Body of pancreas (tissue), 4 donors: Measurements from ENCODE around the gene GRIK4. TPM values are rescaled to one million over a fixed set of nuclear protein-coding genes. Genes with fewer than 3 reads are reported as not detected.

ENCODE experiments used
- ATAC-seq: fragments of 150-250 bp; one replicate; pipeline ENCODE4 v1.9.1; 2016
- DNase-seq, 4 donors: peaks; one replicate each; pipeline ENCODE4 v3.0.0-alpha.2; 2019
- H3K27ac ChIP-seq, 4 donors: fragments of 200-600 bp; sonication (generic); 1 replicate in 3 of 4; 2 replicates in 1 of 4; pipeline versions ENCODE4 v1.5.1 to v1.6.1; 2016 to 2019; ENCODE audit warnings: mild to moderate bottlenecking in 1 of 4, mixed read lengths in 1 of 4, moderate library complexity in 1 of 4
- H3K27me3 ChIP-seq, 2 donors: fragments of 200-600 bp; sonication (generic); one replicate each; pipeline ENCODE4 v1.6.0; 2016; ENCODE audit warnings: mild to moderate bottlenecking in 1 of 2
- H3K36me3 ChIP-seq, 2 donors: fragments of 200-600 bp; sonication (generic); replicated peaks in 1 of 2; 2 replicates each; pipeline ENCODE4 v1.5.1; 2016; ENCODE audit warnings: low read depth in 2 of 2; ENCODE audit not compliant: insufficient read depth in 1 of 2
- H3K4me1 ChIP-seq: fragments of 200-600 bp; sonication (generic); one replicate; pipeline ENCODE4 v1.6.0; 2016
- H3K4me3 ChIP-seq, 2 donors: fragments of 200-600 bp; sonication (generic); 1 replicate in 1 of 2; 2 replicates in 1 of 2; pipeline ENCODE4 v1.5.1; 2016 to 2019
- H3K9me3 ChIP-seq, 3 donors: fragments of 200-600 bp; sonication (generic); 1 replicate in 2 of 3; 2 replicates in 1 of 3; pipeline ENCODE4 v1.5.1; 2016
- POLR2A ChIP-seq, 3 donors: fragments of 450-650 bp; IDR thresholded peaks; one replicate each; pipeline ENCODE4 v1.6.1; 2016; ENCODE audit warnings: antibody characterized with exemption in 3 of 3, mild to moderate bottlenecking in 2 of 3
- WGBS, 2 donors: methylation state at CpG; one replicate each; pipeline ENCODE4 v1.1.5; 2017; 5-methylcytosine and 5-hydroxymethylcytosine counted together
- intact Hi-C: fragments of 100-400 bp; cut with DNase I; formaldehyde crosslinking; loops from one replicate; pipeline ENCODE4 v1.15.1; 2023
- total RNA-seq, 2 donors: library from RNA; depleted of rRNA; stranded (reverse); fragments of >200 nt; gene quantifications; one replicate each; pipeline ENCODE4 v1.1.0, GENCODE V29; 2016
- TF ChIP-seq, protein P1 (sequence below), 7 experiments: fragments of 450-650 bp in 4 of 7; fragments of 200-600 bp in 3 of 7; sonication (generic) in 3 of 7; IDR thresholded peaks; one replicate each; pipeline ENCODE4 v1.5.1; 2016 to 2019; ENCODE audit warnings: antibody characterized with exemption in 7 of 7

GRIK4 gene
- total RNA-seq, 2 donors from 2014 or later = not detected

DNA sequence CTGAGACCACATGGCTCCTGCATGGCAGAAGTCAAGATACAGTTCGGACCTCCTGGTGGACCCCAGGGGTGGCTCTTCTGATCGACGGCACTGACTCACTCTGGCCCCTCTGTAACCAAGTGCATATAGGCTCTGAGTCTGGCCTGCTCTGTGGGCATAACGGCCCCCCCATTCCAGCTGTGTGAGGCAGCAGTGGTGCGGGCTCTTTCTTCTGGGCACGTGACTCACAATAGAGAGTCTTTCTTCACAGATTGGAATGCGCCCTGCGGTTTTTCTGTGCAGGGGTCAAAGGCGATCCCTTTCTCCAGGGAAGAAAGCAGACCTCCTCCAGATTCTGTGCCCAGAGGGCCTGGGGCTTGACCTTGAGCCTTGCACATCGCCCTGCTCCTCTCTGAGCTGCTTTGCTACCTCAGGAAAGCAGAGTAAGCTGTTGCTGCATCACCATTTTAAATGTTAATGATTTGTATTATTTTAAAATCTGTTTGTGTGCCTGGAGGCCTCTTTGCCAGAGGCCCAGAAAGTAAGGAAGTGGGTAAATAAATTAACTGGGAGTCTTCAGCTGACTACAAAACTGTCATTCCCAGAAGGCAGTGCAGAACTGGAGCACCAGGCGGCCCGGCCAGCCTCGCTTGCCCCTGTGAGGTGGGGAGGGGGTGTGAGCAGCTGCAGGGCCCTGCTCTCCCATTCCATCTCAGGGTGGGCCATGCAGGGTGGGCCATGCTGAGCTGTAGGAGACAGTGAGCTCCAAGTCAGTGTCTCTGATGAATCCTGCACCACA lies 199.0 kb downstream of the GRIK4 start:
- no peaks in the 10 kb centered on the region for H3K4me1 ChIP-seq
- peaks cover 0 to 16% (median 0%) of the 10 kb centered on the region in 3 donors for H3K9me3 ChIP-seq
- H3K27me3 ChIP-seq = no peaks in the 10 kb centered on the region
- TF ChIP-seq, protein P1, sequence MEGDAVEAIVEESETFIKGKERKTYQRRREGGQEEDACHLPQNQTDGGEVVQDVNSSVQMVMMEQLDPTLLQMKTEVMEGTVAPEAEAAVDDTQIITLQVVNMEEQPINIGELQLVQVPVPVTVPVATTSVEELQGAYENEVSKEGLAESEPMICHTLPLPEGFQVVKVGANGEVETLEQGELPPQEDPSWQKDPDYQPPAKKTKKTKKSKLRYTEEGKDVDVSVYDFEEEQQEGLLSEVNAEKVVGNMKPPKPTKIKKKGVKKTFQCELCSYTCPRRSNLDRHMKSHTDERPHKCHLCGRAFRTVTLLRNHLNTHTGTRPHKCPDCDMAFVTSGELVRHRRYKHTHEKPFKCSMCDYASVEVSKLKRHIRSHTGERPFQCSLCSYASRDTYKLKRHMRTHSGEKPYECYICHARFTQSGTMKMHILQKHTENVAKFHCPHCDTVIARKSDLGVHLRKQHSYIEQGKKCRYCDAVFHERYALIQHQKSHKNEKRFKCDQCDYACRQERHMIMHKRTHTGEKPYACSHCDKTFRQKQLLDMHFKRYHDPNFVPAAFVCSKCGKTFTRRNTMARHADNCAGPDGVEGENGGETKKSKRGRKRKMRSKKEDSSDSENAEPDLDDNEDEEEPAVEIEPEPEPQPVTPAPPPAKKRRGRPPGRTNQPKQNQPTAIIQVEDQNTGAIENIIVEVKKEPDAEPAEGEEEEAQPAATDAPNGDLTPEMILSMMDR (IDR thresholded peaks at IDR 0.05) = no peak
- TF ChIP-seq POLR2A (IDR thresholded peaks at IDR 0.05) = no peak
- intact Hi-C loops = no loop called here
- DNase-seq (peak; percentile 16 to 38 (median 29)), ATAC-seq (peak; percentile 68)
- H3K36me3 ChIP-seq = no peaks in the 10 kb centered on the region
- no peak overlapping the region for H3K4me3 ChIP-seq
- WGBS, 2 donors = 40 to 41% methylated on average over 11 to 13 of the region's 13 CpGs
- H3K27ac ChIP-seq = no peak overlapping the region

DNA sequence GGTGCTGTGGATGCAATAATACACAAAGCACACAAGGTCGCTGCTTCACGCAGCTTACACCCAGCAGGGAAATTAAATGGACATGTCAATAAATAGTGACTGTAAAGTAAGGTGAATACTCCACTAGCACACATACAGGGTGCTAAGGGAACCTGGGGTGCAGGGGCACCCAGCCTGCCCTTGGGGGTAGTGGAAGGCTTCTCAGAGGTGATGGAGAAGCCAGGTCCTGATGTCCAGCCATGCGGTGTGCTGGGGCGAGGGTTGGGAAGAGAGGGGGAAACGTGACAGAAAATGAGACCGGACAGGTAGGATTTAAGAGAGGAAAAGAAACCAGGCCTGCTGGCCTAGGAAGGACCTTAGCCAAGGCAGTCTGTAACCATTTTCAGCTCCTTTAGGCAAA lies 200.5 kb downstream of the GRIK4 start:
- Histone ChIP-seq H3K27me3 (no peaks in the 10 kb centered on the region), H3K27ac (no peak overlapping the region), H3K4me1 (no peaks in the 10 kb centered on the region), H3K36me3 (no peaks in the 10 kb centered on the region), H3K9me3 (peaks cover 0 to 12% (median 0%) of the 10 kb centered on the region in 3 donors), H3K4me3 (no peak overlapping the region)
- intact Hi-C loops = no loop called here
- no peak for ATAC-seq
- no peak for DNase-seq
- WGBS, 2 donors = 88 to 89% methylated on average over 6 of the region's 6 CpGs
- TF ChIP-seq, protein P1 (IDR thresholded peaks at IDR 0.05) = no peak

DNA sequence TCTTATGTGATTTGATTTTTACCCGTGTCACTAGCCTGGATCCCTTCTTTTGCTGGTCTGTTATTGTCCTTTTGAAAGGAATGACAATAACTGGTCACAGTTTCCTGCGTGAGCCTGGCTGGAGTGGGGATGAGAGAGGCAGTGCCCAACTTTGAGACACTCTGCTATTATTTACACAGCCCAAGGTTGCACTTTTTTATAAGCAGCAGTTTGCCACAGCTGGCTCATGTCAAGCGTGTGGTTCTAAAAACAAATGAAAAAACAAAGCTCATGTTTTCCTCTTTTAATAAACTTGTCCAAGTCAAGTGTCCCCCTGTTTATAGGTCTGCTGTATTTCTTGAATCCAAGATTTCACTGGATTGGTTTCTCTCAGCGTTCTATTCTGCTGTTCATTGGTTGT lies 201.3 kb downstream of the GRIK4 start:
- no peak for TF ChIP-seq POLR2A (IDR thresholded peaks at IDR 0.05)
- TF ChIP-seq, protein P1 (IDR thresholded peaks at IDR 0.05) = no peak
- WGBS, 2 donors = 70 to 76% methylated on average over 4 of the region's 4 CpGs
- H3K36me3 ChIP-seq = no peaks in the 10 kb centered on the region
- H3K4me1 ChIP-seq = no peaks in the 10 kb centered on the region
- H3K9me3 ChIP-seq = peaks cover 0 to 4% (median 0%) of the 10 kb centered on the region in 3 donors
- intact Hi-C loops = no loop called here
- ATAC-seq (no peak), DNase-seq (no peak)
- no peak overlapping the region for H3K27ac ChIP-seq
- H3K4me3 ChIP-seq = no peak overlapping the region
- no peaks in the 10 kb centered on the region for H3K27me3 ChIP-seq

DNA sequence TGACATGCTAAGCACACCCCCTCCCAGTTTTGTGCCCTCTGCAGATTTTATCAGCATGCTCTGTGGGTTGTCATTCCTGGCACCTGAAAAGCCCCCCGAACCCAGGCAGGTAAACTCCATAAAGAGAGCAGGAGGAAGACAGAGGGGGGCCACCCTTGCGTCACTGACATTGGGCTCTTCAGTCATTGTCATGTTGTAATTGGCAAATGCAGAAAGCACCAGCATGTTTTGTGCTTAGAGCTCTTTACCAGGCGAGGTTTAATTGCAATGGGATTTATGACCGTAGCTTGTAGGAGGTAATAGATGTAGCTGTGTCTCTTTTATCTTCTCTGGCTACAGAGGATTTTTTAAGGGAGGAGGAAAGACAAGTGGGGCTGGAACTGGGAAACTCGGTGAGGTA lies 201.7 kb downstream of the GRIK4 start:
- H3K27me3 ChIP-seq = no peaks in the 10 kb centered on the region
- no peak overlapping the region for H3K27ac ChIP-seq
- no peaks in the 10 kb centered on the region for H3K36me3 ChIP-seq
- intact Hi-C loops = no loop called here
- no peak overlapping the region for H3K4me3 ChIP-seq
- ATAC-seq = no peak
- no peaks in the 10 kb centered on the region for H3K4me1 ChIP-seq
- WGBS, 2 donors = 55 to 74% methylated on average over 5 of the region's 5 CpGs
- no peaks in the 10 kb centered on the region for H3K9me3 ChIP-seq
- no peak for DNase-seq
- no peak for TF ChIP-seq POLR2A (IDR thresholded peaks at IDR 0.05)
- TF ChIP-seq, protein P1 (IDR thresholded peaks at IDR 0.05) = no peak

DNA sequence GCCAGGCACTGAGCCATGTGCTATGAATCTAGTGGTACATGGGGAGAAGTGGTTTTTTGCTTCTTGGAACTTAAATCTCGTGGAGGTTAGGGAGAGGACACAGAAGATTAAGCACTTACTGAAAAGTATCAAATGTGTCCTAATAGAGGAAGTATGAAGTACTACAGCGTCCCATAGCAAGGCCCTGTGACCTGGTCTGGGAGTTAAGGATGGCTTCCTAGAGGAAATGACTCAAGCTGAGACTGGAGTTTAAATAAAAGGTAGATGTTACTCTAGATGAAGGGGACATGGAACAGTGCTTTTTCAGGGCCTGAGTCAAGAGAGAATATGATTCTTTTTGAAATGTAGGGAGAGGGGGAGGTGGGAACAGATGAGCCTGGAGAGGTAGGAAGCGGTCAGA lies 202.9 kb downstream of the GRIK4 start:
- no peak for DNase-seq
- Histone ChIP-seq H3K27me3 (no peaks in the 10 kb centered on the region), H3K4me1 (no peaks in the 10 kb centered on the region), H3K36me3 (no peaks in the 10 kb centered on the region), H3K9me3 (no peaks in the 10 kb centered on the region), H3K4me3 (no peak overlapping the region), H3K27ac (no peak overlapping the region)
- intact Hi-C loops = no loop called here
- TF ChIP-seq, protein P1 (IDR thresholded peaks at IDR 0.05) = no peak
- no peak for TF ChIP-seq POLR2A (IDR thresholded peaks at IDR 0.05)
- ATAC-seq = no peak
- WGBS, 2 donors = 55 to 64% methylated on average over 3 of the region's 3 CpGs
